ENCODE results near the gene GAS6.
A peak's percentile ranks its signal among the peaks of the same experiment; 100 is the strongest.
"Not testable (repeated sequence)": the region's sequence is repeated elsewhere in the genome, so short reads cannot be mapped to it uniquely, and the experiment has no call there.

GAS6 gene

DNA sequence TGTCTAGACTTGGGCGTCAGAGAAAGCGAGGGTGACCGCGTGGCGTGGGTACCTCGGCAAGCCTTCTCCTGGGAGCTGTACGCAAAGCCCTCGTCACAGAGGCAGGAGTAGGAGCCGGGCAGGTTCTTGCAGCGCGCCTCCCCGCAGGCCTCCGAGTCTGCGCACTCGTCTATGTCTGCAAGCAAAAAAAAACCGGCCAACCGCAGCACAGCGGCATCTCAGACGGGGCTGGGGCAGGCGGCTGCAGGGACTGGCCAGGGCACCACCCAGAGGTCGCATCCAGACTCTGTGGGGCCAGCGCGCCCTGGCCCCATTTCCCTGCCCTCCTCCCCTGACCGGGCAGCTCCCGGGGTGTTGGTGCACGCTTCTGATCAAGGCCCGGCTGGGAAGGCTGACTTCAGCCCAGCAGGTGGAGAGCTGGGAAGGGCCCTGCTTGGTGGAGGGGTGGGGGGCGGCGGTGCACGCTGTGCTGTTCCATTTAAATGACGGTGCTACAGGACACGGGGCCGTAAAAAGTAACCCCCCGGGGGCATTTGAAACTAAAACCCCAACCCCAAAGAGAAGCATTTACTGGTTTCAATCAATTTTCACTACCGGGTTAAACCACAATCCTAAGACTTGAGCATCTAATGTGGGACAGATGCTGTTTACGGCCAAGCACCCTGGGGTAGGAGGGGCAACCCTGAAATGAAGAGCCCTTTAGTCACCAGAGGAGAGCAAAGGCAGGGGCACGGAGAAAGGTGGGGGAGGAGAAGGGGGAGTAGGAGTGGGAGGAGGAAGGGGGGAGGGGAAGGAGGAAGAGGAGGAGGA lies 28.2 kb downstream of the GAS6 start:
- peak; percentile 99 for DNase-seq

DNA sequence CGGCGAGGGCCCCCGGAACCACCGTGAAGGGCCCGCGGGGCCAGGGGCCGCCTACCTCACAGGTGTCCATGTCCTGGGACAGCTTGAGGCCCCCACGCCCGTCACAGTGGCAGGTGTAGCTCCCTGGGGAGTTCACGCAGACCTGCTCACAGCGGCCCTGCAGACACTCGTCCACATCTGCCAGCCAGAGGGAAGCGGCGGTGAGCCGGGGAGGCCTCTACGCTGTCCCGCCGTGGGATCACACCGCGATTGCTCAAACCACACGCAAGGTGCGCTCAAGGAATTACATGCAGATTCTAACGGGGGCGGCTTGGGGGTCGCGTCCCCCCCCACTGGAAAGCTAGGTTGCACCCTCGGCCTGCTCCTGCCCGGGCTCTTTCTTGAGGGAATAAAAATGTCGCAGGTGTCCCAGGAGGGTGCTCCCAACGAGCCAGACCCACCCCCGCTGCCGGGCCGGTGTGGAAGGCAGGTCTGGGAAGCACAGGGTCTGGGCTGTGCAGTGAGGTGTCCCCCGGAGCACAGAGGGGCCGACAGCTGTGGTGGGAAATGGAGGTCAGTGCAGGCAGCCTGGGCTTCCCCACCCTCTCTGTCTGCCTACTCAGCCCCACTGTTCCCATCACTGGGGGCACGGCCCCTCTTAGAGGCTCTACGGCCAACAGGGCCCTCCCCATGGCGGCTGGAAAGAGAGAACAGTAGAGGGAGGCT lies 29.2 kb downstream of the GAS6 start:
- DNase-seq, result no peak

DNA sequence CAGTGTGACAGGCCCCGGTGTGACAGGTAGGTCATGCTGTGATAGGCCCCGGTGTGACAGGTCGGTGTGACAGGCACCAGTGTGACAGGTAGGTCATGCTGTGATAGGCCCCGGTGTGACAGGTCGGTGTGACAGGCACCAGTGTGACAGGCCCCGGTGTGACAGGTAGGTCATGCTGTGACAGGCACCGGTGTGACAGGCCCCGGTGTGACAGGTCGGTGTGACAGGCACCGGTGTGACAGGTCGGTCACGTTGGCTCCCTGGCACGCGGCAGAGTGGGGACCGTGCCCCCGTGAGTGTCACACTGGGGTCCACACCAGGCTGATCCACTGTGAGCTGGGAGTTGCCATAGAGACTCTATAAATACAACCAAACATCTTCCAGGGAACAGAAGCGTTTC lies 29.9 kb downstream of the GAS6 start:
- DNase-seq, result not testable (repeated sequence)

DNA sequence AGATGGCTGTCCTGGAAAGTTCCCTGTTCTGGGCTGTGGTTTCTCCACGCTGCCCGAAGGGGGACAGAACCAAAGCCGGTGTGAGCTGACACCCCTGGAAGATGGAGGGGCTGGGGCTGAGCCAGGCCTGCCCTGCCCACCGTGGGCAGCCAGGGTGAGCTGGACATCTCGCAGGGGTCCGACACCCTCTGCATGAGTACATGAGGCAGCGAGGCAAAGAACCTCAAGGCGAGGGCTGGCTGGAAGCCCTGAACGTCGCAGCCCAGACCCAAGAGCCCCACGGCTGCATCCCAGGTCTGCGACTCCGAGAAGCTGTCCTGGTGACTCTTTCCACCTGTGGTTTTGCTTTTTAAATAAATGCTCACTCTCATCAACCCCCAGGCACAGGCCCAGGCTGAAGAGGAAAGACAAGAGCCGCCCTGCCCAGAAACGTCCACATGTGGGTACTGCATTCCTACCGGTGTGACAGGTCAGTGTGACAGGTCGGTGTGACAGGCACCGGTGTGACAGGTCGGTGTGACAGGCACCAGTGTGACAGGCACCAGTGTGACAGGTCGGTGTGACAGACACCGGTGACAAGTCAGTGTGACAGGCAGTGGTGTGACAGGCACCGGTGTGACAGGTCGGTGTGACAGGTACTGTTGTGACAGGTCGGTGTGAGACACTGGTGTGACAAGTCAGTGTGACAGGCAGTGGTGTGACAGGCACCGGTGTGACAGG lies 30.6 kb downstream of the GAS6 start:
- DNase-seq, result no peak

DNA sequence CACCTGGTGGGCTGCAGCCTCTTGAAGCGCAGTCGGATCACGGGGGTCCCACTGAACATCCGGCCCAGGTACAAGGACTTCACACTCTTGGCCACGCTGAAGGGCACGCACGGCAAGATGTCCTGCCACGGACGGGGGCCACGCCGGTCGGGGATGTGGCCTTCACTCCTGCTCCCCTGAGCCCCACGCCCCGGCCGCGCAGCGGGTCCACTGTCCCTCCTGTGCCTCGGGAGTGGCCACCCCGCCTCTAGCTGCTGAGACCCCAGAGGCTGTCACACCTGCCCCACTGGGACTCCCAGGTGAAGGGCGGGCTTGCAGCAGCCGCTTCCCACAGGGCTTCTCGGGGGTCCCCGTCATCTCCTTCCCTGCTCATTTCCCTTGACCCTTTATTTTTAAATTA lies 31.2 kb downstream of the GAS6 start:
- DNase-seq, result no peak

DNA sequence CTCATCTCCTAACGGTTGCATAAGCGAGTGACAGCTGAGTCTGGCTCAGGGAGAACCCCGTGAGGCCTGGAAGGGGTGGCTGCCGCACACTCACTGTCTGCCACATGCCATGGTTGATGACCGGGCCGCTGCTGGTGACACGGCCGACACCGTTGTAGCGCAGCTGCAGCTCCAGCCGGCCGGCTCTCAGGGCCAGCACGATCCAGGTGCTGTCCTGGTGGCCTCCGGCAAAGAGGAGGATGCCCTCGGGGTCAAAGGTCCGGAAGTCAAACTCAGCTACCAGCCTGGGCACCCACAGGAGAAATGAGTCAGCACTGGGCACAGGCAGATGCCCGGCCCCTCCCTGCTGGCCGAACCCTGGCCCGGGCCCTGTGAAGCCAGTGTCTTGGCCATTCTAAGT lies 31.7 kb downstream of the GAS6 start:
- DNase-seq, result no peak

DNA sequence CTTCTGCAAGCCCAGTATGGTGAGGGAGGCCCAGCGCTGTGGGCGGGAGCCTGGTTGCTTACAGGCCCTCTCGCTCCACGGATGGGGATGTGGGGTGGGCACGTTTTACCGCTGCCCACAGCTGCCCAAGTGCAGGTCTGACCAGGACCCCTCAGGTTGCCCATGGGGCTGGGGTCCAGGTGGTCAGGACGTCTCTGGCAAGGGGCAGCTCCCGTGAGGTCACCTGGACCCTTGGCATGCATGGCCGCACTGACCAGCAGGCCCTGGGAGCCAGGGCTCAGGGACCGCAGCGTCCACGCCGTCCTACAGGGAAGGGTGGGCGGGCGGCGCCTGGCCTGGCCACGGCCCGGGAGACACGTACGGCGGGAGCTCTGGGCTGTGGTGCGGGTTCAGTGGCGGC lies 32.8 kb downstream of the GAS6 start:
- no peak for DNase-seq

DNA sequence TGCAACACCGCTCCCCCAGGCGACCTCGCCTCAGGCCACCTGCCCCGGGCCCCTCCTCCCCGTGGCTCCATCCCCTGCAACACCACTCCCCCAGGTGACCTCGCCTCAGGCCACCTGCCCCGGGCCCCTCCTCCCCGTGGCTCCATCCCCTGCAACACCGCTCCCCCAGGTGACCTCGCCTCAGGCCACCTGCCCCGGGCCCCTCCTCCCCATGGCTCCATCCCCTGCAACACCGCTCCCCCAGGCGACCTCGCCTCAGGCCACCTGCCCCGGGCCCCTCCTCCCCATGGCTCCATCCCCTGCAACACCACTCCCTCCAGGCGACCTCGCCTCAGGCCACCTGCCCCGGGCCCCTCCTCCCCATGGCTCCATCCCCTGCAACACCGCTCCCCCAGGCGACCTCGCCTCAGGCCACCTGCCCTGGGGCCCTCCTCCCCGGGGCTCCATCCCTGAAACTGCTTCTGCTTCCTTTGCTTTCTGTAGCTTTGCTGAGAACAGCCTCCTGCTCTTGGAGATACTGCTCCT lies 33.4 kb downstream of the GAS6 start:
- DNase-seq, result not testable (repeated sequence)

DNA sequence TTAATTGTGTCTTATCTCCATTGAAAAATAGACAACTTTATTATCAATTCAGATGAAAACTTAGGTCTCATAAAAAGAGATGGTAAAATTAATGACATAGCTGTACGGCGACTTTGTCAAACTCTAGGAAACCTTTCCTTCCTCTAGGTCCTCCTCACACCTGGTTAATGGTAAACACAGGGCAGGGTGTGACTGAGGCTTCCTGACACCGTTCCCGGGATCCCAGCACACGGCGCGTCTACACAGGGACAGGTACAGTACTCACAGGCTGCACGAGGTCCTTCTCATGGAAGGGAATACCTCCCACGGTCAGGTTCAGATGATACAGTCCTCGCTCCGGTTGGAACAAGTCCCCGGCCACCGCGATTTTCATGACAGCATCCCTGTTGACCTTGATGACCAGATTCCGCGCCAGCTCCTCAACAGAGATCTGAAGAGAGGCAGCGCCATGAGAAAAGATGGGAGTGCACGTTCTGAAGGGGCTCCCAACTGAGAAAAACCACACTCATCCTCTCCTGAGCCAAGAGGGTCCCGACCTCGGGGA lies 35.5 kb downstream of the GAS6 start:
- DNase-seq, result no peak

DNA sequence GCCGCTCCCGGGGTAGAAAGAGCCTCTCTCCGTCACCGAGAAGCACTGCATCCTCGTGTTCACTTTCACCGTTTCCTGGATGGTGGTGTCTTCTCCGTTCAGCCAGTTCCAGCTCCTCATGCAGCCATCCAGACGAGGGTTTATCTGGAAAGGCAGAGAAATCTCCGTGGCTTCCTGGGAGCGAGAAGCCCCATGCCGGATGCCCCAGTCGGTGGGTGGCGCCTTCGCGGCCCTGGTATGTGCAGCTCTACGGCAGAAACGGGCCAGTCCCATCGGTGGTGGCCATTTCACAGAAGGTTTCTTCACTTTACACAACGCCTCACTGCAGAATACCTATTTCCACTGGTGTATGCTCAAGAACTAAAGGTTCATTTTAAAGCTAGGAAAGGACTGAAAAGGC lies 36.9 kb downstream of the GAS6 start:
- DNase-seq, result no peak

DNA sequence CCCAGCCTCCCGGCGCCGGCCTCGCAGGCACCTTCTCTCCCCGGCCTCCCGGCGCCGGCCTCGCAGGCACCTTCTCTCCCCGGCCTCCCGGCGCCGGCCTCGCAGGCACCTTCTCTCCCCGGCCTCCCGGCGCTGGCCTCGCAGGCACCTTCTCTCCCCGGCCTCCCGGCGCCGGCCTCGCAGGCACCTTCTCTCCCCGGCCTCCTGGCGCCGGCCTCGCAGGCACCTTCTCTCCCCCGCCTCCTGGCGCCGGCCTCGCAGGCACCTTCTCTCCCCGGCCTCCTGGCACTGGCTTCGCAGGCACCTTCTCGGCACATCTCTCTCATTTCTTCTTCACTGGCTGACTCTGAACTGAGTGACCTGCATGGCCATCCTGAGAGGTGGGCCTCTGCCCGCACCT lies 37.4 kb downstream of the GAS6 start:
- not testable (repeated sequence) for DNase-seq

DNA sequence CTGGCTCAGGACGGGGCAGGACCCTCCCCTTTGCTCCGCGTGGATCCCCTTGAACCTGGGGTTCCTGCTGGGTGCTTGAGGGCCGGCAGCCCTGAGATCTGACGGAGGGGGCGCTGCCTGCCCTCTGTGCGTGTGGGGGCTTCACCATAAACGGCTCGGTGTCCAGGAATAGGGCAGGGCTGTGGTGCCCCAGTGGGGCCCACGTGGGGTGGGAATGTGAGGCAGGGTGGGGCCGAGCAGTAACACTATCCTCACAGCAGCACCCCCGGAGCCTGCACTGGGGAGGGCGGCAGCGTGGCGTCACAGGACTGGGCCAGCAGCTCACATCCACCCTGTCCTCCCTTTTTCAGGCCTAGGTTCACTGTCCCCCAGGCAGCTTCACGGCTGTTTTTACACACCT lies 38.0 kb downstream of the GAS6 start:
- DNase-seq, result no peak

DNA sequence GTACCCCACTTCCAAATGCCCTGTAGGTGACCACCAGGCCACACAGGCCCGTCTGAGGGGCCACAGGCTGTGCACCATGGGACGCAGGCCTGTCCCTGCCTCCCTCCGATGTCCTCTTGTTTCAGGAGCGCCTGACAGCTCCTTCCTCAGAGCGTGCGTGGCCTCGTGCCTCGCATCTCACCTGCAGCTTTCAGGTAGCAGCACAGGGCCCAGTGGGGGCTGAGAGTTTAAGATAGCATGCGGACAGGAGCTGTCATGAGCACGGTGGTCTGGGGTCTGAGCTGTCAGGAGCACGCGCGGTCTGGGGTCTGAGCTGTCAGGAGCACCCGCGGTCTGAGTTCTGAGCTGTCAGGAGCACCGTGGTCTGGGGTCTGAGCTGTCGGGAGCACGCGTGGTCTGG lies 40.1 kb downstream of the GAS6 start:
- no peak for DNase-seq

DNA sequence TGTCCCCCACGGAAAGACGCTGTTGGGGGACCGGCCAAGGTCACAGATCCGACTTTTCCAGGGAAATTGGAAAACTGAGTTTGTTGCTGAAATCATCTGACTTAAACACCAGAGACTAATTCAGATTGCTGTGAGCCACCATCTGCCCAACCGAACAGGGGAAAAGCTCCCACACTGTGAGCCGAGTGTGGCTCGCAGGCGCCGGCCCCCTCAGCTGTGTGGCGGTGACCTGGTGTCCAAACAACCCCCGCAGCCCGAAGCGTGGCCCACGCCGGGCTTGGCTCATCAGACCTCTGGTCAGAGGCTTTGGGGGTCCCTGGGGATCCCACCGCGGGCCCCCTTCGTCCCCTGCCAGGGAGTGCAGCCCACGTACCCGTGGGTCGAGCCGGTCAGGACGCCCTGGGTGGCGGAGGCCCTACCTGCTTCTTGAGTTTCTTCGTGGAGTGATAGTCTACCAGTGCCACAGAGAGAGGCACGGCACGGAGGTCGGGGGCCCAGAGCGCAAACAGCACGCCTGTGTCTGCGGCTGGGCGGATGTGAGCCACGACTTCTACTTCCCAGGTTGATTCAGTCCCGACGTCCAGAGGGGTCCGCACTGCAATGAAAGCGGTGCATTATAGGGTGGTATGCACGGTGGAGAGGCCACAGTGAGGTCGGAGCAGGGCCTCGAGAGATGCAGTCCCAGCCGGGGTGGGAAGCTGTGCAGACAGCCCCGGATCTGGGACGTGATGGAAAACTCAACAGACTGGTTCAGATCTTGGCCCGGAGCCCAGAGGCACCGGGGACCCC lies 40.7 kb downstream of the GAS6 start:
- DNase-seq, result no peak

DNA sequence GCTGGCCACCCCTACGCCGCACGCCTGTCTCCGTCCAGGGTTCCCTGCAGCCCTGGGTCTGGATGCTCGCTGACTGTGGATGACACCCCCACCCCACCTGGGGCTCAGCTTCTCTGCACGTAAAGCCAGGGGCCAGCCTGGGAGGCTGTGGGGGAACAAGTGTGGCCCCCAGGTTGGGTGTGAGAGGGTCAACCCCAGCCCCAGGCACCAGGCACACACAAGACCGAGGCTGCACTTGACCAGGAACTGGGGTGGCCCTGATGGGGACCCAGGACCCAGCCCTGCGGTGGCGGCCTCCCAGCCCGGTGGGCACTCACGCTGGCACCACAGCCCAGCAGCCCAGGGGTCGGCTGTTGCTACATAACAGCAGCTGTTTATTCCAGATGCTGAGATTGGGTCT lies 41.6 kb downstream of the GAS6 start:
- DNase-seq, result no peak

DNA sequence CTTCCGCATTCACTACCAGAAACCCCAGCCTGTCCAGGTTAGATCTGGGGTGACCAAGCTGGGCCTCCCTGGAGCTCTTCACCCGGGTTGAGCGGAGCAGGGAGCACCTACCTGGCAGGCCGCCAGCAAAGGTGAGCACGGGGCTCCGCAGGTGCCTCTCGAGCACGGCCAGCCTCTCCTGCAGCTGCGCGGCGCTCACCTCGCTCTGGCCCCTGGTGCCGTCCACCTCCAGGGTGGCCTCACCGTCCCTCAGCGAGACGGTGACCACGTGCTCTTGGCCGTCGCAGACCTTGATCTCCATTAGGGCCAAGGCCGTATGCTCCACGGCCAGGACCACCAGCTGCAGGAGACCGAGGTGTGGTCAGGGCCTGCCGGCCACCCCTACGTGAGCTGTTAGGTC lies 42.0 kb downstream of the GAS6 start:
- no peak for DNase-seq

DNA sequence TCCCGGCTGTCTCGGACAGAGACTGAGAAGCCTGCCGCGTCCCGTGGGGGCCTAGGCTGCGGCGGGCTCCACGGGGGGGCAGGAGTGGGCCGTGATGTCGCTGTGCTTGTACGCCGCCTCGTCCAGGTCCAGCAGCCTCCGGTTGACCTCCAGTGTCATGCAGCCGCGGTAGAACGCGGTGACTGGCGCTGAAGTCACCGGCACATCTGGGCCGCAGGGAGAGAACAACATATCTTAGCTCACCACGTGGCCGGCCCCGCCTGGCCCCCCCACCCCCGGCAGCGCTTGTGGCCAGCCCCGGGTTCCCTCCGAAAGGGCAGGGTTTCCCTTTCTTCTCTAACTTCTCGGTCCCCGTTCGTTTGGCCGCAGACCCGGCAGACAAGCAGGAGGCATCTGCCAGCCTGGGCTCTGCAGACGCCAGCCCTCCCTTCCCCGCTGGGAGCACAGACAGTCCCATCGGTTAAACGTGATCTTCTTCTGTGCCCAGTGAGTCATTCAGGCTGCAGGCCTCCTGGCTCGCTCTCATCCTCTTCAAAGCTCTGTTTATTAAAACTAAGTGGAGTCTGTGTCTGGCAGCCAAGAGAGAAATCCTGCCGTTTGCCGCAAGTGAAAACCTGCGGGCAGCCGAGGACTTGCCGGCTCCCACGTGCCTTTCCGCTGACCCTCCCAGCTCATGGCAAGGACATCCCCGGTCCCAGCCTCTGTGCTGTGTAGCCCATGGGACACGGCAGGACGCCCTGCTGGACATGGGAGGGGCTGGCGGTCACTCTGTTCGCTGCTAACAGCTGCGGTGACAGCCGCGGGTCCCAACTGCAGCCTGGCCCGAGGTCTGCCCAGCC lies 42.8 kb downstream of the GAS6 start:
- peak; percentile 88 for DNase-seq

DNA sequence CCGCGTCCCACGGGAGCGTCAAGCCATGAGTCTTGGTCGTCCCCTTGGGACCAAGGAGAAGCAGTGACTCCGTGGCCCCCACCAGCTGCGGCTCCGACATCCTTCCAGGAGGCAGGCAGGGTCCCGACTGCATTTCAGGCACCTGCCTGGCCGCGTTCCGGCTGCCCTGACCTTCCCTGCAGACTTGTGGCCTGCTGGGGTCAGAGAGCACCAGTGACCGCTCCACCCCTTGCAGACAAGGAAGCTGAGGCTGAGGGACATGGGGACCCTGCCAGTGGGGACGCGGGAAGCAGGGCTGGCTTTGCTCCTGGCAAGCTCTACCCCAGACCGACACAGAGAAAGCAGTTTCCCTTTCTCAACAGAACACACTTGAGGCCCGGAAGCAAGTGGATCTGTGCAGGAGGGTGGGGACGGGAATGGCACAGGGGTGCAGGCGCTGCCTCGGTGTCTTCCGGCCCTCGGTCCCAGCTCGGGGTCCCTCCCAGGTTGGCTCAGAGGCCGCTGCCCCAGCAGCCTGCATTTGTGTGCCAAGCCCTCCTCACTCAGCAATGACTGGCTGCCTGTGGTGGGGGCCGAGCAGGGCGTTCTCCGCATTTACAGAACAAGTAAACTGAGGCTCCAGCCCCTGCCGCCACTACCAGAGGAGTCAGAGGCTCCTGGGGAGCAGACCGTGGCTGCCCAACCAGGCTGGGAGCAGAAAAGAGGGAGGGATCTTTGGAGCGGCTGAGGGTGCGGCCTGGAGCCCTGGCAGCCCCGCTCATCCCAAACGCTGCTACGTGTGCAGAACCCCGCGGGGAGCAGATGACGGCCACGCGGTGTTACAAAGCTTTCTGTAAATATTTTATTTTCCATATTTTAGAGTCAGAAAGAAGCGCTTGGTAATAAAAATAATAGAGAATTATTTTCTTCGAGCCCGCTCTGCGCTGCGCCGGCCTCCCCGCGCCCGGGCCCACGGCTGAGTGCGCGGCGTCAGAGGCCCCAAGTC lies 43.9 kb downstream of the GAS6 start:
- no peak for DNase-seq

DNA sequence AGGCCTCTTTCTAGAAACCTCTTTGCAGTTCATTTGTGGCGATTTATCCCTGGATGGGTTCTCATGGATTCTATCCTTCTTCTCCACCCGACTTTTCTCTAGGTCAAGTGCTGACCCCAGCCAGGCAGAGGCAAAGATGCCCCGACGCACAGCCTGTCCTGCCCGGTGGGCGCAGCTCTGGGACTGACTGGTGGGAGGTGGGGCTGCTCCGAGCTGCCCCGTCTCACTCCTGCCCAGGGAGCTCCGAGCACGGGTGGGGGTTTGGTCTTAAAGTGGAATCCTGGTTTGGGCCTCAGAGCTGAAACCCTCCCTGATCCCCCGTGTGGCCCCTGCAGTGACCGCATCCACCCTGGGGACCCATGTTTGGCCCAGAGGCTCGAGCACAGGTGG lies 44.5 kb downstream of the GAS6 start:
- no peak for DNase-seq

DNA sequence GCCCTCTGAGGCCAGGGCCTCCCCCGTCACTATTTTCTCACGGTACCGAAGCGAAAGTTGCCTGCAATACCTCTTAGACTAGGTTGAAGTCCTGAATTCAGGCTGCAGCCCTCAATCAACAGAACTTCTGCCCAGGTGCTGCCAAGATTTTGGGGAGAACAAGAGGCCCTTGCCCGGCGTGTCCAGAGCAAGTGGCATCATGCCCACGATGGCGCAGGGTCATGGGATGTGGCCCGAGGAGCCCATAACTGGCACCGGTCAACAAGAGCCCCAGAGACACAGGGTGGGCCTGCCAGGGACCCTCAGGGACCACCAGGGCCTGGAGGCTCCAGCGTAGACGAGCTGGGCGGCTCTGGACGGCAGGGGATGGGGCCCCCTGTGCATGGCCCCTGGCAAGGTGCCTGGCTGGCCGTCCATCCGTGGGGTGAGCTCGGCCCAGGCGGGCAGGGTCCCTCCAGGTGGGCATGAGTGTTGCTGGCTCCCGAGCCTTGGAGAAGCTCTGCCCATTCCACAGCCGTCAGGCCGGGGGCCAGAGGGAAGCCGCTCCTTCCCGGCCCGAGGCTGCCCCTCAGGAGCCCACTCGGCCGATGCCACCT lies 45.1 kb downstream of the GAS6 start:
- DNase-seq, result no peak

All from NCI-H2171 treated with DMSO at 0.1 percent for 48 hours (cell line).